NCI-H510A treated with DMSO at 0.1 percent for 48 hours (cell line): ENCODE data around the gene TMEM120A.

Experiments used
- DNase-seq: peaks from one replicate; lab custom pipeline; 2025; lab: John Stamatoyannopoulos, UW

TMEM120A gene

DNA sequence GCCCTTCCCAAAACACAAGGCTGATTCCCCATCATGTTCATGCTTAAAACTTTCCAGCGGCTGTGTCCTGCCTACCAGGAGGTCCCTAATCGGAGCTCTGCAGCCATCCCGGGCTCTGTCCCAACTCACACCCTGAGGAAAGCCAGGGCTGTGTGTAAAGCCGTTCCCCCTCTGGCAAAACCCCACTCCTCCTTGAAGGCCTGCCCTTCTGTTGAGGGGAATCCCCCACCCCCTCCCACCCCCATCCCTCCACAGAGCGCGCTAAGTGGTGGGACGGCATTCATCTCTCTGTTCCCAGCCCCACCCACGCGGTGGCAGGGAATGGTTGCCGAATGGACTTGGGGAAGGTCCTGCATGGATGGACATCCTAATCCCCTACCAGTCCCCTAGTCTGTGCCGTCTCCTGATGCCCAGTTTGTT lies 667 bp upstream of the TMEM120A start:
- DNase-seq, result no peak

- DNase-seq, result no peak
Observed at GRCh38 chr7:75993689-75994387, 557 bp downstream of the TMEM120A start.

GRCh38 chr7:75992083-75992755 lies 2.2 kb downstream of the TMEM120A start:
- DNase-seq, result no peak

DNA sequence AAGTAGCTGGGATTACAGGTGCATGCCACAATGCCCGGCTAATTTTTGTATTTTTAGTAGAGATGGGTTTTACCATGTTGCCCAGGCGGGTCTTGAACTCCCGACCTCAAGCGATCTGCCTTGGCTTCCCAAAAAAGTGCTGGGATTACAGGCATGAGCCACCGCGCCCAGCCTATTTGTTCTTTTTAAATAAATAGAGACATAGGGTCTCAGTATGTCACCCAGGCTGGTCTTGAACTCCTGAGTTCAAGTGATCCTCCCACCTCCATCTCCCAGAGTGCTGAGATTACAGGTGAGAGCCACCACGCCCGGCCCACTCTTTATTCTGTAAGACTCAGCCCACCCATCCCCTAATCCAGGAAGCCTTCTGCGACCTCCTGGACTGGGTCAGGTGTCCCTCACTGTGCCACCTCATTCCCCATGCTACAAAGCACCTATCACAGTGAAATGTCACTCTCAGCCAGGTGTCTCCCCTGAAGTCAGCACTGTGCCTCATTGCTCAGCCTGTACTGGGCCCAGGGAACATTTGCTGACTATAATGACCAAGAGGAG lies 2.8 kb downstream of the TMEM120A start:
- no peak for DNase-seq

DNA sequence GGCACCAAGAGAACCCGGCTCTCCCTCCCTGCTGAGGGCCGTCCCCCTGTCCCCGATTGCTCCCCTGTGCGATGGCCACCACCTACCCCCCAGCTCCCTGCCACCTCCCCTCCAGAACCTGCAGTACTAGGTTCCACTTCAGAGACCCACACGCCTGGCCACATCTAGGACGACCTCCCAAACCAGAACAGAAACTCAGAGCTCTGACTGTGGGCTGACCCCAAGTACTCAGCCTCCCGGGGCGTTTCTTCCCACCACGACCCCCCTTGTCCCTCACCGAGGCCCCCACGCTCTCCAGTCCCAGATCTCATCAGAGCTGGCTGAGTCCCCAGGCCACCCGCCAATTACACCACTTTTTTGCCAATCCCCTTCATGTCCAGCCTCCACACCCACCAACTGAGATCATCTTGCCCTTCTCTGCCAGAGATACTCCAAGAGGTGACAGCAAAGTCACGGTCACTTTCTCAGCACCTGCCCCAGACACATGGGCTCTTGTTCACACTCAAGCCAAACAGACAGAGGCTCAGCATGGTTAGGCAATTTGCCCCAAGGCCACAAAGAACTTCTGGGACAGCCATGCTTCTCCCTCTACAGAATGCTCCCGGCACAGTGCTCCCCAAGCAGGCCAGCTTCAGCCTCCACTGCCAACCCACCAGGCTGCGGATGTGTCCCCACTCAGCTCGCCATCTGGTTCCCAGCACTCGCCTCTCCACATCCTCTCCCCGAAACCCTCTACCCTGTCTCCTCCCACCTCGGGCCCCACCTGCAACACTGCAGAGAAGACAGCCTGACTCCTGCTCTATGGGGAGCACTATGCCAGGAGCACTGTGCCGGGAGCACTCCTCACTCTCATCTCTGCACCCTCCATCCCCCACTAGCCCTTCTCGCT lies 4.7 kb downstream of the TMEM120A start:
- no peak for DNase-seq

- DNase-seq, result no peak
Observed at GRCh38 chr7:75988568-75989499, 5.6 kb downstream of the TMEM120A start.

- DNase-seq, result no peak
Observed at GRCh38 chr7:75987805-75988567, 6.4 kb downstream of the TMEM120A start.

DNA sequence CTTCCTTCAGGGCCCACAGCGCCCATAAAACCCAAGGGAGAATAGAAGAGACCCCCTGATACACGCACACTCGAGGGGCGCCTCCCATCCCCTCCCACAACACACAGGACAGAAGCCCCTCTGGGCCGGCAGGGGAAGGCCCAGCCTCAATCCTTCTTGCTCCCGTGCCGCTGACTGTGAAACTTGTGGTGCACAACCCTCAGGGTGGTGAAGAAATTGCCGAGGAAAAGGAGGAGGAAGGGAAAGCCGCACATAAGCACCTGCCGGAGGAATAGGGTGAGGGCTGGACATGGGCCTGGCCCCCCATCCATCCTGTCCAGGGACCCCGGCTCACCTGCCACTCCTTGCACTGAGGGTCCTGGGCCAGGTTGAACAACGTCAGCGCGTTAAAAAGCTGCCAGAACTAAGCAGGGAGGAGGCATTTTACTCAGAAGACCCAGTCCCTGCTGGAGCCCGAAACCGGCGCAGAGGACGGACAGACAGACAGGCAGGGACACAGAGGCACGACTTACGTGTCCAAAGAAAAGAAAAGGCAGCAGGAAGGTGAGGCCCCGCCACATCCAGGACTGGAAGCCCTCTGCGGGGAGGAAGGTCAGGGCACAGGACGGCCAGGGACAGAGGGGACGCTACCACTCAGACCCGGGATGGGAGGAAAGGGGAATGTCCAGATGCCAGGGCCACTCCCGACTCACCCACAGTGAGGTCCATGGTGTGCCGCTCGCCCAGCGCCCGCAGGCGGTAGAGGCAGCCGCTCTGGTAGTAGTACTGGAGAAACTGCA lies 7.2 kb downstream of the TMEM120A start:
- DNase-seq, result no peak

DNA sequence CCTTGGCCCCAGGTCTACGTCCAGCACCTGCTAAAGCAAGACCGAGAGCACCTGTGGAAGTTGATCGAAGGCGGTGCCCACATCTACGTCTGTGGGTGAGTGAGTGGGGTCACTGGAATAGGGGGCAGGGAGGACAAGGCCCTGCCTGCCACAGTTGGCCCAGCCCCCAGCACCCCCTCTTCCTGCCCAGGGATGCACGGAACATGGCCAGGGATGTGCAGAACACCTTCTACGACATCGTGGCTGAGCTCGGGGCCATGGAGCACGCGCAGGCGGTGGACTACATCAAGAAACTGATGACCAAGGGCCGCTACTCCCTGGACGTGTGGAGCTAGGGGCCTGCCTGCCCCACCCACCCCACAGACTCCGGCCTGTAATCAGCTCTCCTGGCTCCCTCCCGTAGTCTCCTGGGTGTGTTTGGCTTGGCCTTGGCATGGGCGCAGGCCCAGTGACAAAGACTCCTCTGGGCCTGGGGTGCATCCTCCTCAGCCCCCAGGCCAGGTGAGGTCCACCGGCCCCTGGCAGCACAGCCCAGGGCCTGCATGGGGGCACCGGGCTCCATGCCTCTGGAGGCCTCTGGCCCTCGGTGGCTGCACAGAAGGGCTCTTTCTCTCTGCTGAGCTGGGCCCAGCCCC lies 8.1 kb downstream of the TMEM120A start:
- DNase-seq, result no peak

DNA sequence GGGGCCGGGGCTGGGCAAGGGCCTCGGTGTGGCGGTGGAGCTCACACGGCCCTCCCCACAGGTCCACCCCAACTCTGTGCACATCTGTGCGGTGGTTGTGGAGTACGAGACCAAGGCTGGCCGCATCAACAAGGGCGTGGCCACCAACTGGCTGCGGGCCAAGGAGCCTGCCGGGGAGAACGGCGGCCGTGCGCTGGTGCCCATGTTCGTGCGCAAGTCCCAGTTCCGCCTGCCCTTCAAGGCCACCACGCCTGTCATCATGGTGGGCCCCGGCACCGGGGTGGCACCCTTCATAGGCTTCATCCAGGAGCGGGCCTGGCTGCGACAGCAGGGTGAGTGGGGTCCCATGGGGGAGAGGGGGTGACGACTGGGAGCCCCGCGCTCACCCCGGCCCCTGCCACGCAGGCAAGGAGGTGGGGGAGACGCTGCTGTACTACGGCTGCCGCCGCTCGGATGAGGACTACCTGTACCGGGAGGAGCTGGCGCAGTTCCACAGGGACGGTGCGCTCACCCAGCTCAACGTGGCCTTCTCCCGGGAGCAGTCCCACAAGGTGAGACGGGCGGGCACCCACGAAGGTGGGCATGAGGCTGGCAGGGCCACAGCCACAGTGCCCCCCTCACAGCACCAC lies 8.8 kb downstream of the TMEM120A start:
- peak; percentile 4 for DNase-seq

DNA sequence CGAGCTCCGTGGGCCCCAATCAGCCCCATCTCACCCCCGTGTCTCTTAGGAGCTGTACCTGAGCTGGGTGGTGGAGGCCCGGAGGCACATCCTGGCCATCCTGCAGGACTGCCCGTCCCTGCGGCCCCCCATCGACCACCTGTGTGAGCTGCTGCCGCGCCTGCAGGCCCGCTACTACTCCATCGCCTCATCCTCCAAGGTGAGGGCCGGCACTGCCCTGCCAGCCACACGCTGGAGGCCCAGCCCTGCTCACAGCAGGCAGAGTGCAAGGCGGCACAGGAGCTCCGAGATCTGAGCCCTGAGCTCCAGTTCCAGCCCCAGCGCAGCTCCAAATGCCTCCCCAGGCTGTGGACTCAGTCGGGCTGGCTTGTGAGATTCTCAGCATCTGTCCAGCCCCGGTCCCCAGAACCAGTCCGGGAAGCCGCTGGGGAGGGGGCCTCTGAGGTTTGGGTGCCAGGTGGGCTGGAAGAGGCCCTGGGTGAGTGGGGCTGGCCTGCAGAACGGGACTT lies 9.3 kb downstream of the TMEM120A start:
- no peak for DNase-seq

GRCh38 chr7:75984130-75985008 lies 10.0 kb downstream of the TMEM120A start:
- DNase-seq, result no peak

DNA sequence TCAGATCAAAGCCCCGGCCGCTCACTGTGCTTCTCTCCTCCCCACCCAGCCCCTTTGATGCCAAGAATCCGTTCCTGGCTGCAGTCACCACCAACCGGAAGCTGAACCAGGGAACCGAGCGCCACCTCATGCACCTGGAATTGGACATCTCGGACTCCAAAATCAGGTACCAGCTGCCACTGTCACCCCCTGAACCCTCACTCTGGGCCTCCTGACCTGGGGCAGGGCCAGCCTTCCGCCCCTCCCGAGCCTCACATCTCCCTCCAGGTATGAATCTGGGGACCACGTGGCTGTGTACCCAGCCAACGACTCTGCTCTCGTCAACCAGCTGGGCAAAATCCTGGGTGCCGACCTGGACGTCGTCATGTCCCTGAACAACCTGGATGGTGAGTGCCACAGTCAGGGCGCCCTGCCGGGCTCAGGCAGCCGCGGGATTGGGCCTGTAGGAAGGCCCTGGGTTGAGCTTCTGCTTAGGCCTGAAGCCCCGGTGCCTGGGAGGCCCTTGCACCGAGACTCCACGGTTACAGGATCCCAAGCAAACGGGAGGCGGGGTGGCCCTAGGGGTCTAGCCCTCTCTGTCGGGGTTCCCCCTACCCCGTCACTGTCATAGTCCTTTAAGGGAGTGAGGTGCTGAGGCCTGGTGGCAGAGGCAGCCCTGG lies 10.8 kb downstream of the TMEM120A start:
- DNase-seq, result no peak

GRCh38 chr7:75982306-75983064 lies 11.9 kb downstream of the TMEM120A start:
- no peak for DNase-seq

DNA sequence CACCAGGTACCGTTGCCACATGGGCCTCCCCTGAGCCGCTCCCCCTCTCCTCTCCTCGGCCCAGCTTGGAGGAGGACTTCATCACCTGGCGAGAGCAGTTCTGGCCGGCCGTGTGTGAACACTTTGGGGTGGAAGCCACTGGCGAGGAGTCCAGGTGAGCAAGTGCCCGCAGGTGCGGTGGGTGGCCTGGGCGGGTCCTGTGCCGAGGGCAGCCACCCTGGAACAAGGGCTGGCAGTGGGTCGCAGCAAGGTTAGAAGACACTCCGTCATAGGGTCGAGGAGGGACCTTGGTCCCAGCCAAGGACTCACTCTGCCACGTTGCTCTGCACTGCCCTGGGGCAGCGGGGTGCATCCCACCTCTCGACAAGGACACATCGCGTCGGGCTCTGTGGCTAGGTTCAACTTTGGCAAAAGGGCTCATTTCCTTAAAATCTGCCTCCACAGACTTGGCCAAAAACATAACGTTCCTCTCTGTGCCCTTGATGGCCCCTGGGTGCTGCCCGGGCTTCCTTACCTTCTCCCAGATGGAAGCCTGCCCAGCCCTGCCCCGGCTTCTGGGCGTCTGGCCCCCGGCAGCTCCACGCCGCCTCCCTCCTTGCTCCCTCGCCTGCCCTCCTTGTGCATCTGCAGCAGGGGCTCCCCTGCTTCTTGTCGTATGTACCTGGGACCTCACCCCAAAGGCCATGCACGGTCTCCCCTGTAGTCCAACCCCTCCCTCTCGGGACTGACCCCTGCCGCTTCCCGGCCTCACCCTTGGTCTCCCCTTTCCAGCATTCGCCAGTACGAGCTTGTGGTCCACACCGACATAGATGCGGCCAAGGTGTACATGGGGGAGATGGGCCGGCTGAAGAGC lies 12.7 kb downstream of the TMEM120A start:
- DNase-seq, result no peak

GRCh38 chr7:75981203-75981452 lies 13.3 kb downstream of the TMEM120A start:
- no peak for DNase-seq
